ENCODE results near the gene CCDC78.

The CCDC78 gene

DNA sequence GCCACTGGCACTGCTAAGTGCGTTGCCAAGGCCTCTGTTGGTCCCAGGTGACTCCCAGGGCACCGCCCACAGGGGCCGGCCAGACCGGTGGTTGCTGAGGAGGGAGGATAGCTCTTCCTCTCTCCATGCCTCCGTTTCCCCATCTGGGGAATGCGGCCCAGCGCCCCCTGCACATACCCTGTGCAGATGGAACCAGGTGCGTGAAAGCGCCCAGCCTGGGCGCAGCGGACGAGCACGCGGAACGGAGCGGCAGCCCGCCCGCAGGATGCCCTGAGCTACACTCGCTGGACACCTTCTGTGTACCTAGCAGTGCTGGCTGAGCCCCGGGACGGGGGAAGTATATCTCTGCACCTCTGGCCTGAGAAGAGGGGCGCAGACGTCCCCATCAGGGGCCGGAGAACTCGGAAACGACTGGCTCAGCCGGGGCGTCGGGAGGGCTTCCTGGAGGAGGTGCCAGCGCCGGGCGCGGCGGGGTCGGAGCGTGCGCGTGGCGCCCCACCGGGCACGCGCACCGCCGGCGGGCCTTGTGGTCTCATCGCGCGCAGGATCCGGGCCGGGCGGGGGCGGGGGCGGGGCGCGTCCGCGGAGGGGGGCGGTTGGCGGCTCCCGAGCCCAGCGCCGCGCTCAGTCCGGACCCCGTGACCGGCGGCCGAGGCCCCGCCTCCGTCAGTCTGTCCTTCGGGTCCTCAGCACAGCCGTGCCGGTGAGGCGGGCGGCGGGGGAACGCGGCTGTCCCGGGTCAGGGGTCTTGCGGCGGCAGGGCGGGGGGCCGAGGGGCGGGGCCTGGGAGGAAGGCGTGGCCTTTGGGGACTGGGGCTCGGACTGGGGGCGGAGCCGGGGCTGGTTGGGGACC is at the start of gene CCDC78, which contains the start of gene HAGHL:
TSS of gene CCDC78 (minus strand) at position 6 of the 853 bp plus-strand sequence. CDS start 76 bp downstream, outside the sequence.
TSS of gene HAGHL (plus strand) at position 669 of the 853 bp plus-strand sequence. CDS start 404 bp downstream, outside the sequence.
- DNase-seq (ENCODE audit: low read depth in 2 of 2): peak in 1 of 2 experiments; percentile 59

DNA sequence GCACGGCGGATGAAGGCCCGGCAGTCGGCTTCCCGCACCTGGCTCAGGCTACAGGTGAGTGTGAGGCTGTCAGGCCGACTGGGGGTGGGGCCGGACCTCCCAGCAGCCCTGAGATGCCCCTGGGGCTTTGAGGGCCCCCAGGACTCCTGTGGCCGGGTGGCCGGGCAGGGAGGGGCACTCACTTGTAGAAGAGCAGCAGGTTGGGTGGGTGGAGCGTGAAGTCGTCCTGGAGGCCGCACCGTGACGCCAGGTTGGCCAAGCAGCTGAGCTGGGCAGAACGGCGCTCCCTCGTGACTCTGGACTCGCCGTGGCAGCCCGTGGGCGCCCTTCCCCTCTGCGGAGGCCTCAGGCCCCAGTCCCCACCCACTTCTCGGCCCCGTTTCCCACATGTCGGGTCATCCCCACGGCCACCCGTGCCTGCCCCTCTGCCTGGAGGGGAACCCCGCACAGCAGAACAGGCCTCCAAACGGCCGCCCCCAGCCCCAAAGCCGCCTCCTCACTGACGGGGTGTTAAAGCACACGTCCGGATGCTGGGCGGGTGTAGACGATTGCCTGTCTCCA is 49.1 kb upstream of the CCDC78 start:
- DNase-seq (ENCODE audit: low read depth in 2 of 2): no peak

- no peak for DNase-seq (ENCODE audit: low read depth in 2 of 2)
Observed at GRCh38 chr16:774086-775001, 48.1 kb upstream of the CCDC78 start.

GRCh38 chr16:772959-773358 is 46.7 kb upstream of the CCDC78 start:
- no peak for DNase-seq (ENCODE audit: low read depth in 2 of 2)

GRCh38 chr16:770411-770810 is 44.2 kb upstream of the CCDC78 start:
- no peak for DNase-seq (ENCODE audit: low read depth in 2 of 2)

DNA sequence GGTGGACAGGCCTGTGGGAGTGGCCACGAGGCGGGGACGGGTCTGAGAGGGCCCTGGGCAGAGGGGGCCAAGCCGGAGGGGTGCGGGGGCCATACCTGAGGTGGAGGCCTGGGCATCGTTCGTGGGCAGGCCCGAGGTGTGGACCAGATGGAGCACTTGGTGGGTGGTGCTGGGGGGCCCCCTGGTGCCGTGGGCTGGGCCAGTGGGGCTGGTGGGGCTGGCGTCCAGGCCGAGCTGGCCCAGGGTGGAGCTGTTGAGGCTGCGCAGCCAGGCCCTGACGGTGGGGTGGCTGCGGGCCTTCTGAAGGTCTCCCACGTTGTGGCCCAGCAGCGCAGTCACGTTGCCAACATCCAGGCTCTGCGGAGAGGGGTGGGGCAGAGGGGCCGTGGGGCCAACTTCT is 43.7 kb upstream of the CCDC78 start:
- DNase-seq (ENCODE audit: low read depth in 2 of 2): no peak

DNA sequence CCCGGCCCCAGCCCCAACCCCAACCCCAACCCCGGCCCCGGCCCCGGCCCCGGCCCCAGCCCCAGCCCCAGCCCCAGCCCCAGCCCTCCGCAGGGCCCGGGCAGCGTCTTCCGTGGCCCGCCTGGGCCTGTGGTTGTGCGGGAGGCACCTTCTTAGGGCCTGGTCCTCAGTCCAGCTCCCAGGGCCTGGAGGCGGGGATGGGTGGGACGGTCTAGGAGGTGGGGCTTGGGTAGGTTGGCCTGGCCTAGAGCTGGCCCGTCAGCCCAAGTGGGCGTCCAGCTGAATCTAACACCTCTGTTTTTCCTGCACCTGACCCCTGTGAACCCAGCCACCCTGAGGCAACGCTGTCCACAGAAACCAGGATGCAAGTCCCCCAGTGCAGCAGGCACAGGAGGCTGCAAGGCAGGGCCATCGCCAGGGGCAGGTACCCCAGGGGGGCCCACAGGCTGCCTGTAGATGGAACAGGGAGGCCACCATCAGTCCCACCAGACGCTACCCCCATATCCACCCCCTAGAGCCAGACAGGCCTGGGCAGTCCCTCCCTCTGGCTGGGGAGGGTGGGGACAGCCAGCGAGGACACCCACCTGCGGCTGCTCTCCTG is 43.0 kb upstream of the CCDC78 start:
- DNase-seq (ENCODE audit: low read depth in 2 of 2): no peak

- DNase-seq (ENCODE audit: low read depth in 2 of 2): no peak
Observed at GRCh38 chr16:768428-768827, 42.2 kb upstream of the CCDC78 start.

- no peak for DNase-seq (ENCODE audit: low read depth in 2 of 2)
Observed at GRCh38 chr16:767743-768235, 41.5 kb upstream of the CCDC78 start.

DNA sequence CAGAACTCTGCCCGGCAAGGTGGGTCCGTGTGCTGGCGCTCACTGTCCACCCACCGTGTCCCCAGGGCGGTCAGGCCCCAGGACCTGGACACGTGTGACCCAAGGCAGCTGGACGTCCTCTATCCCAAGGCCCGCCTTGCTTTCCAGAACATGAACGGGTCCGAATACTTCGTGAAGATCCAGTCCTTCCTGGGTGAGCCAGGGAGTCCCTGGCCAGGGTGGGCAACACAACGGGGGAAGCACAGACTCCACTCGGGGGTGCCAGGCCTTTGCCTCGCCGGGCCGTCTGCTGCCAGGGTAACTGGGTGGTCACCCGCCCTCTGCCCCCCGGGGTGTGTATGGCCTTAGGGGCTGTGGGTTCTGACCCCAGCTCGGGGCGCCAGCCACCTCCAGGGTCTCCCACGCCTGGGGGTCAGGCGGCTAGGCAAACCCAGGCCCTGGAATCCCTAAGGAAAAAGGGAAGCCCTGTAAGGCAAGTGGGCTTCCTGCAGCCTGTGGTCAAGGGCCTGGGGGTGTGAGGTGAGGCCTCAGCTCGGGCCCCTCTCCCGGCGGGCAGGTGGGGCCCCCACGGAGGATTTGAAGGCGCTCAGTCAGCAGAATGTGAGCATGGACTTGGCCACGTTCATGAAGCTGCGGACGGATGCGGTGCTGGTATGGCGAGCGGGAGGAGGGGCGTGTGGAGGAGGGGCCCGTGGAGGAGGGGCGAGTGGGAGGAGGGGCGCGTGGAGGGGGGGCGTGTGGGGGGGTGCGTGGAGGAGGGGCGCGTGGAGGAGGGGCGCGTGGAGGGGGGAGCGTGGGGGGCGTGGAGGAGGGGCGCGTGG is 40.8 kb upstream of the CCDC78 start:
- DNase-seq (ENCODE audit: low read depth in 2 of 2): no peak

DNA sequence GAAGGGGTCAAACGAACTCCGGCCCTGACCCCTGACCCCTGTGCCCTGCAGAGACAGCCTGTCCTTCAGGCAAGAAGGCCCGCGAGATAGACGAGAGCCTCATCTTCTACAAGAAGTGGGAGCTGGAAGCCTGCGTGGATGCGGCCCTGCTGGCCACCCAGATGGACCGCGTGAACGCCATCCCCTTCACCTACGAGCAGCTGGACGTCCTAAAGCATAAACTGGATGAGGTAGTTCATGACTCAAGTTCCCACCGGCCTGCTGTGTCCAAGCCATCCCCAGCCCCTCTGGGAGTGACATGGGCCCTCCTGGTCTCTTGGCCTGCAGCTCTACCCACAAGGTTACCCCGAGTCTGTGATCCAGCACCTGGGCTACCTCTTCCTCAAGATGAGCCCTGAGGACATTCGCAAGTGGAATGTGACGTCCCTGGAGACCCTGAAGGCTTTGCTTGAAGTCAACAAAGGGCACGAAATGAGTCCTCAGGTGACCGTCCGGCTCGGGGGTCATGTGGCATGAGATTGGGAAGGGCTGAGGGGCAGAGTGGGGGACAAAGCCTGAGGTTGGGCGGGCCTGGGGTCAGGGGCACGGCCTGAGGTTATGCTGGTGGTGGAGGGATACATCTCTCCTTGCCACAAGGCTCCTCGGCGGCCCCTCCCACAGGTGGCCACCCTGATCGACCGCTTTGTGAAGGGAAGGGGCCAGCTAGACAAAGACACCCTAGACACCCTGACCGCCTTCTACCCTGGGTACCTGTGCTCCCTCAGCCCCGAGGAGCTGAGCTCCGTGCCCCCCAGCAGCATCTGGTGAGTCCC is 40.0 kb upstream of the CCDC78 start:
- DNase-seq (ENCODE audit: low read depth in 2 of 2): no peak

DNA sequence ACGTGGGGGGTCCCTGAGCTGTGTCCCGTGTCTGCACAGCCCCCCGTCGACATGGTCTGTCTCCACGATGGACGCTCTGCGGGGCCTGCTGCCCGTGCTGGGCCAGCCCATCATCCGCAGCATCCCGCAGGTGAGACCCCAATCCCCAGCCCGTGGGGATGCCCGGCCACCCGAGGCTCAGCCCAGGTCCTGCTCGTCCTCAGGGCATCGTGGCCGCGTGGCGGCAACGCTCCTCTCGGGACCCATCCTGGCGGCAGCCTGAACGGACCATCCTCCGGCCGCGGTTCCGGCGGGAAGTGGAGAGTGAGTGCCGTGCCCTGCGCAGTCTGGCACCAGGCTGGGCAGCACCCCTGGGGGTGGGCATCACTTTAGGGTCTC is 39.2 kb upstream of the CCDC78 start:
- DNase-seq (ENCODE audit: low read depth in 2 of 2): no peak

DNA sequence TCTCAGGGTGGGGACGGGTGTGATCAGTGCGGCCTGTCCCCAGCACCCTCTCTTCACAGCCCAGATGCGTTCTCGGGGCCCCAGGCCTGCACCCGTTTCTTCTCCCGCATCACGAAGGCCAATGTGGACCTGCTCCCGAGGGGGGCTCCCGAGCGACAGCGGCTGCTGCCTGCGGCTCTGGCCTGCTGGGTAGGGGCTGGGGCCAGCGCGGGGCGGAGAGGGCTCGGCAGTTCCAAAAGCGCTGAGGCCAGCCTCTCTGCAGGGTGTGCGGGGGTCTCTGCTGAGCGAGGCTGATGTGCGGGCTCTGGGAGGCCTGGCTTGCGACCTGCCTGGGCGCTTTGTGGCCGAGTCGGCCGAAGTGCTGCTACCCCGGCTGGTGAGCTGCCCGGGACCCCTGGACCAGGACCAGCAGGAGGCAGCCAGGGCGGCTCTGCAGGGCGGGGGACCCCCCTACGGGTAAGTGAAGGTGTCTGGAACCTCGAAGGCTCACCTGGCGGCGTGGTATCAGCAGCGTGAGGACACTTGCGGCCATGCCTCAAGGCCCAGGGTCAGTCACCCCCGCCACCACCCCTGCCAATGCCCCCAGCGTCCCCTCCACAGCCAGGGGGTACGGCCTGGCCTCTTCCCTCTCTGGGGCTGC is 38.7 kb upstream of the CCDC78 start:
- no peak for DNase-seq (ENCODE audit: low read depth in 2 of 2)

DNA sequence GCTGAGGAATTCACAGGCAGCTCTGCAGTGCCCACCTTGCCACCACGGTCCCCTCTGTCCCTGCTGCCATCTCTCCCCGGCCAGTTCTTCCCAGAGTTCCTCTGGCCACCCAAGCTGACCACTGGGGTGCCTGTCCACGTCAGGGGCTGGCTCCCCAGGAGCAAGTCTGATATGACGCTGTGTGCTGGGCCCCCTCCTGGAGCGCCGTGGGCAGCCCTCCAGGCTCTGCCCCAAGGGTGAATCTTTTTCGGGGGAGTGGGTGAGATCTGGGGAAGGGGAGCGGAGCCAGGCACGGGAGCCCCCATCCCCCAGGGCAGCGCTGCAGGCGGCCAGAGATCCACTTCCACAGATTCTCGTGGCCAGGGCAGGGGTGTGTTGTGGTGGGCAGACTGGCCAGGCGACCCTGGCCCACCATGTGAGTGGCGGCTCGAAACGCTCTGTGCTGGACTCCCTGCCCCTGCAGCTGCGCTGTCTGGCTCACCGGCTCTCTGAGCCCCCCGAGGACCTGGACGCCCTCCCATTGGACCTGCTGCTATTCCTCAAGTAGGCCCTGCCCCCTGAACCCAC is 38.0 kb upstream of the CCDC78 start:
- no peak for DNase-seq (ENCODE audit: low read depth in 2 of 2)

DNA sequence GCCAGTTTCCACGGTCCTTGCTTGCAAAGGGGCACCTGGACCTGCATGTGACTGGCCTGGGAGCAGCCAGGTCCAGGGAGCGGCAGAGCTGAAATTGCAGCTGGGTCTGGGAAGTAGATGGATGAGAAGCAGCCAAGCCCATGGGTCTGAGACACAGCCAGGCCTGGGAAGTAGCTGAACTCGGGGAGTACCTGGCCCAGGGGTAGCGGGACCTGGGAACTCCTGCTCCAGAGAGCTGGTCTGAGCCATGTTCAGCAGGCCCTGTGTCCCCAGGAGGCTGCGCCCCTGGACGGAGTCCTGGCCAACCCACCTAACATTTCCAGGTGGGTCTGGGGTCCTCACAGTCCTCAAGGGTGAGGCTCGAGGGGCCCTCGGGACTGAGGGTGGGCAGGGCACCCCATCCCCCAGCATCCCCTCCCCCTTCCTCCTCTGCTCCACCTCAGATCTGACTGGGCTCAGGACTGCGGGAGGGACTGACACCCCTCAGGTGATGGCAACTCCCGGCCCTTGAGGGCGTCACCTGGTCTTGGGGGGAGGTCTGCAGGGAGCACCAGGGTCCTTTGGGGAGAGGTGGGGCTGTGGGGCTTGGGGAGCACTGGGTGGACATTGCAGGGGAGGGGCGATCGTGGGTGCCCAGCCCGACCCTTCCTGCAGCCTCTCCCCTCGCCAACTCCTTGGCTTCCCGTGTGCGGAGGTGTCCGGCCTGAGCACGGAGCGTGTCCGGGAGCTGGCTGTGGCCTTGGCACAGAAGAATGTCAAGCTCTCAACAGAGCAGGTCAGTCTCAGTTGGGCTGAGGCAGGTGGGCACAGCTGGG is 37.3 kb upstream of the CCDC78 start:
- DNase-seq (ENCODE audit: low read depth in 2 of 2): no peak

DNA sequence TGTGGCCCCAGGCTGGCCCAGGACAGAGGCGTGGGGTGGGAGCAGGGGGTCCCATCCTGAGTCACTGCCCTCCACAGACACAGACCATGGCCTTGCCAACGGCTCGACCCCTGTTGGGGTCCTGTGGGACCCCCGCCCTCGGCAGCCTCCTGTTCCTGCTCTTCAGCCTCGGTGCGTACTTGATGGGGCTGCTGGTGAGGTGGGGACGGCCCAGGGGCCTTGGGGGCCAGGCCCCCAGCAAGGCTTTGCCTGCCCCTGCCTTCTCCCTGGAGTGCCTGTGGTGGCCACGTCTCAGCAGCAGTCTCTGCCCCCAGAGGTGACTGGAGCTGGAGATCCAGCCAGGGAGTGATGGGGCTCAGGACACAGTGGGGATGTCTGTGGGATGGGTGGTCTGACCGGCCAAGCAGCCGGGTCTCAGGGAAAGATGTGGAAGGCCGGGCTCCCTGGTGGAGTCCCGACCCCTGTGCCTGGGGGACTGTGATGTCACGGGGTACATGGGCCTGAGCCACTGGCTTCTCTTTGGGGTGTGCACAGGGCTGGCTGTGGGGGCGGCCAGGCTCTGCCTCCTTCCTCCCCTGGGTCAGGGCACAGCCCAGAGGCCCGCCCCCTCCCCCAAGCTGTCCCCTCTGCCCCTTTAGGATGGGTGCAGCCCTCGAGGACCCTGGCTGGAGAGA is 36.5 kb upstream of the CCDC78 start:
- no peak for DNase-seq (ENCODE audit: low read depth in 2 of 2)

- DNase-seq (ENCODE audit: low read depth in 2 of 2): no peak
Observed at GRCh38 chr16:761625-762513, 35.6 kb upstream of the CCDC78 start.

Measured in stimulated activated CD4-positive, alpha-beta T cell treated with anti-CD3 and anti-CD28 coated beads, Interleukin-12 subunit alpha, Interleukin-12 subunit beta, amount 100 ng/mL, for 24 hours (primary cell).